DMS114 treated with DMSO at 0.1 percent for 48 hours (cell line): ENCODE data around the gene IL6R.
A peak's percentile ranks its signal among the peaks of the same experiment; 100 is the strongest.
"Not testable (repeated sequence)": the region's sequence is repeated elsewhere in the genome, so short reads cannot be mapped to it uniquely, and the experiment has no call there.

Experiments
- DNase-seq: peaks from one replicate; lab custom pipeline; 2025; ENCODE audit not compliant: unreplicated experiment; lab: John Stamatoyannopoulos, UW

IL6R gene

GRCh38 chr1:154478639-154479038, 73.5 kb downstream of the IL6R start:
- peak; percentile 36 for DNase-seq

- DNase-seq = peak; percentile 93
These were observed 74.8 kb downstream of the IL6R start for GRCh38 chr1:154479764-154480421.

DNA sequence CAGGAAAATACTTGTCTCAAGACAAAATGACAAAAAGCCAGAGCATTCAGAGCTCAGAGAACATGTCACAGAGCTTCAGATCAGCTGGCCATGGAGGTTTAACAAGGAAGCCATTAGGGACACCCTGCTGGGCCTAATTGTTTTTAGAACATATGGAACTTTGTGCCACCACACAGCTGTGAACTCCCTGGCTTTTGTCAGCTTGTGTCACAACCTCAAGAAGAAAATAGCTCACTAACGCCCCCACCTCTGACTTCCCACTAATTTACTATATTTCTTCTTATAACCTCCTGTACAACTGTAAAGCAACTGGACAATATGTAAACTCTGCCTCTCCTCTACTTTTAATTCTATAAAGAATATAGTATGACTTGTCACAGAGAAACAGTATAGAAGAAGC, 75.9 kb downstream of the IL6R start:
- no peak for DNase-seq

DNA sequence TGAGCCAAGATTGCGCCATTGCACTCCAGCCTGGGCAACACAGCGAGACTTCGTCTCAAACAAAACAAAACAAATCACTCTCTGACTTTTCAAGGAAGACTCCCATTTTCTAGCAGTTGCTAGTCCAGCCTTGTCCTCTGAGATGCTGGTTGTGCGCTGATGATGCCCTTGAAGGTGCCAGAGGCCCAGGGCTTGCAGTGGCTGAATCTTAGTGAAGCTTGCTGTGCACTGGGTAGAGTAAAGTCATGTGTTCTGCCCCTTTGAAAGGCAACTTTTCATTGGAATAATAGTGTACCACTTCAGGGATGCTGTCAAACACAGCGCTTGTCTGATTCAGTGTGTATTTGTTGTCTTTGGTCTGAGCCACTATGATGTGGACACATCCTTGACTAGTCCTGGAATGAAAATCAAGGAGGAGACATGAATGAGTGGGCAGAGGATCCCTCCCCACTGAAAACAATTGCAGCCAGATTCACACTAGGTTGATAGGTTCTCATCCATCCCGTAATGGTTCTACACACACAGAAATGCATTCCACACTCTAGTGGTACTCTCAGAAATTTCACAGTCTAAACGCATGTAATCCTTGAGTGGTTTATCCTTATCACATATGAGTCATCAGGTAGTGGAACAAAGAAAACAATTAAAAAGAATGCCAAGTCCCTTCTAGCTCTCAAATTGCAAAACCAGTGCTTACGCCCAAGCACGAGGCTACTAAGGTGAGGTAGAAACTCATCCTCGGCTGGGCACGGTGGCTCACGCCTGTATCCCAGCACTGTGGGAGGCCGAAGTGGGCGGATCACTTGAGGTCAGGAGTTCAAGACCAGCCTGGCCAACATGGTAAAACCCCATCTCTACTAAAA, 79.0 kb downstream of the IL6R start:
- DNase-seq = no peak

DNA sequence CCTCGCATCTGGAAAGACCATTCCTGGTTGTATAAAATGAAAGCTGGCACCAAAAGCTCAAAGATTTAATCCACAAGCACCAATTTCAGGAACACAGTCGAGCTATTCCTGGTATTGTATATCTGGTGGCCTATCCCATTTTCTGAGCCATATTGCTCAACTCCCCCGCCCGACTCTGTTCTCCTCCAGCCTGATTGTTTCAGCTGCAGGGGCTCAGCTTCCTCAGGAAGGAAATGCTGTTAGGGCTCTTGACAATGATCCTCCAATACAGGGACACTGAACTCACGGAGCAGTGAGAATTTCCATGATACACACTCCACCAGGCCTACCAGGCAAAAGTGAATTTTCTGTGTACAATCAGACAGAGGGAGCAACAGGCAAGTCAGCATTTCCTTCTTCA, 80.0 kb downstream of the IL6R start:
- no peak for DNase-seq

GRCh38 chr1:154485910-154486496, 80.9 kb downstream of the IL6R start:
- DNase-seq = no peak

GRCh38 chr1:154486756-154487155, 81.6 kb downstream of the IL6R start:
- DNase-seq = not testable (repeated sequence)

- no peak for DNase-seq
These were observed 83.8 kb downstream of the IL6R start for GRCh38 chr1:154488922-154489321.

- DNase-seq = no peak
These were observed 84.6 kb downstream of the IL6R start for GRCh38 chr1:154489695-154490274.

DNA sequence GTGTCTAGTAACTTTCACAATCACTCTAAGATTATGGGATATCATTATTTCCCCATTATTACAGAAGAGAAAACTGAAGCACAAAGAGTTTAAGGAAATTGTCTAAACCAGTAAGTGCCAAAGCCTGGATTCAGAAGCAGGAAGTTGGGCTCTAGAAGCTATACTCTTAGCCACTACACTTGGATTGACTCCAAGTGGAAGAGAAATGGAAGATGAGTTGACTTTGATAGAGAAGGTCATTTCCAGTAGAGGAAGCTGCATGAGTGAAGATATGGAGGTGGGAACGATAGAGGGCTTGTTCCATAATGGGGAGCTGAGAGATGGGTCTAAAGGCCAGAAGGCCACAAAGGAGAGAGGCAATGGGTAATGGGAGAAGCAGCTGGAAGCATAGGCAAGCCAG, 85.2 kb downstream of the IL6R start:
- no peak for DNase-seq

DNA sequence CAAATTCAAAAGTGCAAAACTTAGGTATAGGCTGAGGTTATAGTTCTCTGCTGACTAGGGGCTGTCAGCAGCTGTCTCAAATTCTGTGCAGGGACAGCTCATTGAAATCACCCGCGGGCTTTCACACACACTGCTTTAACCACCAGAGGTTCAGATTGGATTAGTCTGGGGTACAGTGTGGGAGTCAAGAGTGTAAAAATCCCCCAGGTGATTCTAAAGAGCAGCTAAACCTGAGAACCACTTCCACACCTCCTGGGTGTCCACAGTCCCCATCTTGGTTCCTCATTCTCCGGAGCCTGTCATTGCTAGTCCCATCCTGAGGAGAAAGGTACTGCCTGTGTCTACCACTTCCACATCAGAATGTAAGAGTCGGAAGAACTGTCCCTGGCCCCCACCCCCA, 87.0 kb downstream of the IL6R start:
- no peak for DNase-seq

- DNase-seq = no peak
These were observed 88.1 kb downstream of the IL6R start for GRCh38 chr1:154493276-154493675.

DNA sequence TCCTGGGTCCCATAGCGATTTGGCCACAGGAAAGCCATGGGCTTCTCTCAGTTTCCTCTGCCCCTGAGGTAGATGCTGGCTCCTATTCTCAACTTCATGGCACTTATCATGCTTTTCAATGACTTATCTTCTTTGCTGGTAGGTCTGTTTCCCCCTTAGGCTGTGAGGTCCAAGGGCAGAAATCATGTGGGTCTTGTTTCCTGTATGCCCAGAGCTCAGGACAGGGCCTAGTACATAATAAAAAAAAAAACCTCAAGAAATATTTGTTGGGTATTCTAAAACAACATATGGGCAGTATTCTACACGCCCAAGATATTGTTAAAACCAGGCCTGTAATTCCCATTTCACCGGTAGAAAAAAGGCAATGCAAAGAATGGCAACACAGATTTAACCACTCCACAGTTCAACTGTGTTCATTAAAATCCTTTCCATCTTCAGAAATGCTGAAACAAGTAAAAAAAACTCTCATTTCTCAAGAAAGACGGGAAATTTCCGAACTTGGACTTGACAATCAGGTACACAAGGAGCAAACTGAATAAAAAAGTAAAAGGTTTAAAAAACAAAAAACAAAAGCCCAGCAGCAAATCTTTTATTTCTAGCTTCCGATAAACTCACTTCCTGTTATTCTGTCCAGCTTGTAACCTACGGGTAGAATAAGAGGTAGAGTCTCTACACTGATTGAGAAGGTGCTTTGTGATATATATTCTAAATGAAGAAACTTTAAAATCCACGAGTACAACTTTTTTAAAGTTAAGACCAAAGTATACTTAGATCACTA, 90.5 kb downstream of the IL6R start:
- DNase-seq = no peak

DNA sequence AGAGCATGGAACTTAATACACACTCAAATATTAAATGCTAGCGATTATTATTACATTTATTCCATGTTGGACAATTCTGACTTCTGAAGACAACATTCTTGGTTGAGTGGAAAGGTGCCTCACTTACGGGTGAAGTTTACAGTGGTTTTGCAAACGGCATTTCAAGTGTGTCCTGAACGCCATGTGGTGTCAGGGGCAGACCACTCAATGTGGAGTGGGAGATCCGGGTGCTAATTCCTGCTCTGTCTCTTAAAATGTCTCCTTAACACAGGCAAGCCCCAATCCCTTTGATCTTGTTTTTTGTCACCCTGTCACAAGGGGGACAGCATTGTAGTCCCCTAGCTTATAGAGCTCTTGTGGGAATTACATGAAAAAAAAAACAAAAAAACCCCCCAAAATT, 91.2 kb downstream of the IL6R start:
- no peak for DNase-seq

- DNase-seq = no peak
These were observed 92.1 kb downstream of the IL6R start for GRCh38 chr1:154497026-154497806.

DNA sequence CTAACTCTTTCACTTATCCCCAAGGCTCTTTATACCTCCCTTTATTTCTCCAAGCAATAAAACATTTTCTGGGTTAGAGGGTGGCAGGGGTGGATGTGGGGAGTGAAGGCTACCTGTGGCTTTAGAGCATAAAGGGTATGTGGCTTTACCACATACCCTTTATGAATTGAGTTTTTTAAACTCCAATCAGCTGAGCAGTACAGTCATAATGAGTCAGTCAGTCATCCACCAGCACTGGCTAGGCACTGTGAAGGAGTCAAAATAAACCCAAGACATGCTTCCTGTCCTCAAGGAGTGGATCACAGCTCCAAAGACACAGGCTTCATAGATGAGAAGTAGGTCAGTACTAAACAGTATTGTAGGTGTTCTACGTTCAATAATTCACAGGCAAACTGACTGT, 94.3 kb downstream of the IL6R start:
- DNase-seq = no peak

- no peak for DNase-seq
These were observed 95.4 kb downstream of the IL6R start for GRCh38 chr1:154500533-154500932.

- DNase-seq = no peak
These were observed 96.4 kb downstream of the IL6R start for GRCh38 chr1:154501423-154502065.

DNA sequence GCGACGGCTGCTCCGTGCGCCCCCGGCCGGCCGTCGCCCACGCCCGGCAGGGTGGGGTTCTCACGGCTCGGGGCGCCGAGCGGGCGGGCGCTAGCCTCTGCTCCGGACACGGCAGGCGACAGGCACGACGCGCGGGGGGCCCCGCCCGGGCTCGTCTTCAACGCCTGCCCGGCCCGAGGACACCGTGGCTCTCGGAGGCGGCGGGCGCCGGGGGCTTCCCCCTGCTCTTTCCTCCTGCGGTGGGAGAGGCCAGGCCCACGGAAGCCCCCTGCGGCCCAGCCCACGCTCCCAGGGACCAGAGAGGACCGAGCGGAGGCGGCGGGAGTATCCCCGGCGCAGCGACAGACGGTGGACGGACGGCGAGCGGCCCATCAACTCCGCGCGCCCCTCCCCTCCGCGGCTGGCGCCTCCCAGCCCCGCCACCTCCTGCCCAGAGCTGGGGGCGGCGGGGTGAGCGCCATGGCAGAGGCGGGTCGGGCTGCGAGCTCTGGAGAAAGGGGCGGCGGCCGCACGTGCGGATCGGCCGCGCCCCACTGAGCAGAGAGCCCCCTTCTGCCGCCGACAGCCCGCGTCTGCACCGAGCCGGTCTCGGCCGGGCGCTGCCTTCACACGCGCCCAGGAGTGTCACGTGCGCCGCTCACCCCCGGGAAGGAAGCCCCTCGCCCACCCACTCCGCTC, 97.1 kb downstream of the IL6R start, which contains the start of the genes SHE and TDRD10:
SHE (minus strand) TSS at position 347 of the 678 bp plus-strand sequence. CDS start 386 bp downstream, outside the sequence.
TDRD10 (plus strand) TSS at position 154 of the 678 bp plus-strand sequence. CDS start 4,685 bp downstream, outside the sequence.
- no peak for DNase-seq
